ENCODE measurements around the gene ERCC1.

DNA sequence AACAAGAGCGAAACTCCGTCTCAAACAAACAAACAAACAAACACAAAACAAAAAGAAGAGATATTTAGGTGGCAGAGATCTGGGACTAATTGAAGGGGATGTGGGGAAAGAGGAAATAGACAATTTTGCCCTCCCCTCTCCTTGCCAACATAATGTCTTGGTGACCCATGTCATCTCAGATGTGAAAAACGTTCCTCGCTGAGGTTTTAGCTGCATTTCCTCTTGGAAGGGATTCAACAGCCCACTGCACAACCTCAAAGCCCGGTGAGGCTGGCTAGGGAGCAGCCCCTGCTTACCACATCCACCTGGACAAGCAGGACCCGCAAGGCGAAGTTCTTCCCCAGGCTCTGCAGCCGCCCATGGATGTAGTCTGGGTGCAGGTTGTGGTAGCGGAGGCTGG is 4.9 kb downstream of the ERCC1 start:
- TF ChIP-seq, protein P1, sequence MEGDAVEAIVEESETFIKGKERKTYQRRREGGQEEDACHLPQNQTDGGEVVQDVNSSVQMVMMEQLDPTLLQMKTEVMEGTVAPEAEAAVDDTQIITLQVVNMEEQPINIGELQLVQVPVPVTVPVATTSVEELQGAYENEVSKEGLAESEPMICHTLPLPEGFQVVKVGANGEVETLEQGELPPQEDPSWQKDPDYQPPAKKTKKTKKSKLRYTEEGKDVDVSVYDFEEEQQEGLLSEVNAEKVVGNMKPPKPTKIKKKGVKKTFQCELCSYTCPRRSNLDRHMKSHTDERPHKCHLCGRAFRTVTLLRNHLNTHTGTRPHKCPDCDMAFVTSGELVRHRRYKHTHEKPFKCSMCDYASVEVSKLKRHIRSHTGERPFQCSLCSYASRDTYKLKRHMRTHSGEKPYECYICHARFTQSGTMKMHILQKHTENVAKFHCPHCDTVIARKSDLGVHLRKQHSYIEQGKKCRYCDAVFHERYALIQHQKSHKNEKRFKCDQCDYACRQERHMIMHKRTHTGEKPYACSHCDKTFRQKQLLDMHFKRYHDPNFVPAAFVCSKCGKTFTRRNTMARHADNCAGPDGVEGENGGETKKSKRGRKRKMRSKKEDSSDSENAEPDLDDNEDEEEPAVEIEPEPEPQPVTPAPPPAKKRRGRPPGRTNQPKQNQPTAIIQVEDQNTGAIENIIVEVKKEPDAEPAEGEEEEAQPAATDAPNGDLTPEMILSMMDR (IDR thresholded peaks at IDR 0.05), result no peak
- no peak for TF ChIP-seq POLR2AphosphoS5 (IDR thresholded peaks at IDR 0.05)
